ENCODE results near the gene HYAL4.
"Not testable (repeated sequence)": the region's sequence is repeated elsewhere in the genome, so short reads cannot be mapped to it uniquely, and the experiment has no call there.

Gene HYAL4

DNA sequence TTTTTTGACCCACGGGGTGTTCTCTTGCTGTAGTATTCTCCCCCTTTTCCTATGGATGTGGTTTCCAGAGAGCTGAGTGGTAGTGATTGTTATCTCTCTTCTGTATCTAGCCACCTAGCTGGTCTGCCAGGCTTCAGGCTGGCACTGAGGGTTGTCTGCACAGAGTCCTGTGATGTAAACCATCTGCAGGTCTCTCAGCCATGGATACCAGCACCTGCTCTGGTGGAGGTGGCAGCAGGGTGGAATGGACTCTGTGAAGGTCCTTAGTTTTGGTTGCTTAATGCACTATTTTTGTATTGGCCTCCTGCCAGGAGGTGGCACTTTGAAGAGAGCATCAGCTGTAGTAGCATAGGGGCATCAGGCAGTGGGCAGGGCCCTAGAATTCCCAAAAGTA is 851 bp downstream of the HYAL4 start:
- ChIA-PET CTCF (interaction anchor here (1.0 kb wide), 1 partner anchor 163 kb away, joined by 3 read pairs; no protein-coding TSS in a partner anchor), POLR2A (no interaction called here)
- no peak for DNase-seq (ENCODE audit: extremely low spot score)
- TF ChIP-seq BHLHE40 (IDR thresholded peaks at IDR 0.05; ENCODE audit: borderline replicate concordance): no peak
- no peak for TF ChIP-seq LEF1 (IDR thresholded peaks at IDR 0.05; ENCODE audit: borderline replicate concordance)
- no peak for TF ChIP-seq SP1 (IDR thresholded peaks at IDR 0.05)
- no peak for TF ChIP-seq SUZ12 (IDR thresholded peaks at IDR 0.05)
- TF ChIP-seq FOXA1 (IDR thresholded peaks at IDR 0.05): no peak
- no peak for TF ChIP-seq PKNOX1 (IDR thresholded peaks at IDR 0.05)
- TF ChIP-seq FOXM1 (IDR thresholded peaks at IDR 0.05; ENCODE audit: borderline replicate concordance): no peak
- TF ChIP-seq ZNF384 (IDR thresholded peaks at IDR 0.05): no peak
- TF ChIP-seq ARNT (IDR thresholded peaks at IDR 0.05): no peak
- no peak for TF ChIP-seq L3MBTL2 (conservative IDR thresholded peaks at IDR 0.05)
- TF ChIP-seq TARDBP (IDR thresholded peaks at IDR 0.05): no peak

- POLR2A ChIA-PET: no interaction called here
- DNase-seq (ENCODE audit: extremely low spot score): no peak
- no peak for TF ChIP-seq CTBP1 (IDR thresholded peaks at IDR 0.05; ENCODE audit: borderline replicate concordance)
- no peak for TF ChIP-seq NFRKB (IDR thresholded peaks at IDR 0.05)
- TF ChIP-seq ZNF384 (IDR thresholded peaks at IDR 0.05): no peak
- TF ChIP-seq ARNT (IDR thresholded peaks at IDR 0.05): no peak
- TF ChIP-seq ELF4 (IDR thresholded peaks at IDR 0.05): no peak
- TF ChIP-seq L3MBTL2 (conservative IDR thresholded peaks at IDR 0.05): no peak
- TF ChIP-seq PKNOX1 (IDR thresholded peaks at IDR 0.05): no peak
- TF ChIP-seq FOXM1 (IDR thresholded peaks at IDR 0.05; ENCODE audit: borderline replicate concordance): no peak
- no peak for TF ChIP-seq HDGF (IDR thresholded peaks at IDR 0.05; ENCODE audit: borderline replicate concordance)
- CTCF ChIA-PET: interaction anchor here (0.5 to 1.0 kb wide), 2 partner anchors 164 to 184 kb away, joined by 3 read pairs; no protein-coding TSS in a partner anchor
Measured at GRCh38 chr7:123846217-123846891, 1.4 kb downstream of the HYAL4 start.

- ChIA-PET POLR2A (no interaction called here), CTCF (no interaction called here)
- no peak for DNase-seq (ENCODE audit: extremely low spot score)
- TF ChIP-seq BHLHE40 (IDR thresholded peaks at IDR 0.05; ENCODE audit: borderline replicate concordance) (no peak), NFRKB (IDR thresholded peaks at IDR 0.05) (no peak), FOXM1 (IDR thresholded peaks at IDR 0.05; ENCODE audit: borderline replicate concordance) (no peak), CTBP1 (IDR thresholded peaks at IDR 0.05; ENCODE audit: borderline replicate concordance) (no peak)
Measured at GRCh38 chr7:123847868-123848267, 2.9 kb downstream of the HYAL4 start.

- CTCF ChIA-PET: no interaction called here
- POLR2A ChIA-PET: no interaction called here
- DNase-seq (ENCODE audit: extremely low spot score): no peak
- TF ChIP-seq BHLHE40 (IDR thresholded peaks at IDR 0.05; ENCODE audit: borderline replicate concordance) (no peak), CTBP1 (IDR thresholded peaks at IDR 0.05; ENCODE audit: borderline replicate concordance) (no peak), FOXA1 (IDR thresholded peaks at IDR 0.05) (no peak), FOXM1 (IDR thresholded peaks at IDR 0.05; ENCODE audit: borderline replicate concordance) (no peak), SUZ12 (IDR thresholded peaks at IDR 0.05) (no peak), HDGF (IDR thresholded peaks at IDR 0.05; ENCODE audit: borderline replicate concordance) (no peak), TARDBP (IDR thresholded peaks at IDR 0.05) (no peak), FOXK2 (IDR thresholded peaks at IDR 0.05) (no peak), PKNOX1 (IDR thresholded peaks at IDR 0.05) (no peak), ZNF384 (IDR thresholded peaks at IDR 0.05) (no peak), SP1 (IDR thresholded peaks at IDR 0.05) (no peak), LEF1 (IDR thresholded peaks at IDR 0.05; ENCODE audit: borderline replicate concordance) (no peak), ELF4 (IDR thresholded peaks at IDR 0.05) (no peak), L3MBTL2 (conservative IDR thresholded peaks at IDR 0.05) (no peak), NFRKB (IDR thresholded peaks at IDR 0.05) (no peak), ARNT (IDR thresholded peaks at IDR 0.05) (no peak)
Measured at GRCh38 chr7:123849855-123850254, 4.9 kb downstream of the HYAL4 start.

- not testable (repeated sequence) for DNase-seq (ENCODE audit: extremely low spot score)
Measured at GRCh38 chr7:123851404-123851803, 6.4 kb downstream of the HYAL4 start.

DNA sequence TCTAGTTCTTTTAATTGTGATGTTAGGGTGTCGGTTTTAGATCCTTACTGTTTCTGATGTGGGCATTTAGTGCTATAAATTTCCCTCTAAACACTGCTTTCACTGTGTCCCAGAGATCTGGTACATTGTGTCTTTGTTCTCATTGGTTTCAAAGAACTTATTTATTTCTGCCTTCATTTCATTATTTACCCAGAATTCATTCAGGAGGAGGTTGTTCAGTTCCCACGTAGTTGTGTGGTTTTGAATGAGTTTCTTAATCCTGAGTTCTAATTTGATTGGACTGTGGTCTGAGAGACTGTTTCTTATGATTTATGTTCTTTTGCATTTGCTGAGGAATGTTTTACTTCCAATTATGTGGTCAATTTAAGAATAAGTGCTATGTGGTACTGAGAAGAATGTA is 9.3 kb downstream of the HYAL4 start:
- DNase-seq (ENCODE audit: extremely low spot score); CTCF ChIA-PET; POLR2A ChIA-PET: not testable (repeated sequence)

More at GRCh38 chr7:123851404-123851803, 6.4 kb downstream of the HYAL4 start:
- CTCF ChIA-PET, POLR2A ChIA-PET: not testable (repeated sequence)

DNA sequence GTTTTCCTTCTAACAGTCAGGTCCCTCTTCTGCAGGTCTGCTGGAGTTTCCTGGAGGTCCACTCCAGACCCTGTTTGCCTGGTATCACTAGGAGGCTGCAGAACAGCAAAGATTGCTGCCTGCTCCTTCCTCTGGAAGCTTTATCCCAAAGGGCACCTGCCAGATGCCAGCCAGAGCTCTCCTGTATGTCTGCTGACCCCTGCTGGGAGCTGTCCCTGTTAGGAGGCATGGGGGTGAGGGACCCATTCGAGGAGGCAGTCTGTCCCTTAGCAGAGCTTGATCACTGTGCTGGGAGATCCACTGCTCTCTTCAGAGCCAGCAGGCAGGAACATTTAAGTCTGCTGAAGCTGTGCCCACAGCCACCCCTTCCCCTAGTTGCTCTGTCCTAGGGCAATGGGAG is 11.5 kb downstream of the HYAL4 start:
- POLR2A ChIA-PET; DNase-seq (ENCODE audit: extremely low spot score): not testable (repeated sequence)
- CTCF ChIA-PET: interaction anchor here (1.1 kb wide), 1 partner anchor 59 kb away, joined by 3 read pairs; no protein-coding TSS in a partner anchor

Measured in HEK293T (cell line).